ENCODE results near the gene GJA10.
"Not testable (repeated sequence)": the region's sequence is repeated elsewhere in the genome, so short reads cannot be mapped to it uniquely, and the experiment has no call there.

The GJA10 gene

GRCh38 chr6:89894169-89894568 is at the start of gene GJA10:
GJA10 (plus strand) TSS chr6:89894469; CDS start chr6:89894469, 0 bp downstream.
- DNase-seq (ENCODE audit: low read depth in 3 of 3) = no peak

- not testable (repeated sequence) for DNase-seq (ENCODE audit: low read depth in 3 of 3)
Observed at GRCh38 chr6:89847513-89847912, 46.8 kb upstream of the GJA10 start.

GRCh38 chr6:89853068-89853467 is 41.2 kb upstream of the GJA10 start:
- DNase-seq (ENCODE audit: low read depth in 3 of 3) = no peak

GRCh38 chr6:89858041-89858440 is 36.2 kb upstream of the GJA10 start:
- no peak for DNase-seq (ENCODE audit: low read depth in 3 of 3)

GRCh38 chr6:89859744-89860143 is 34.5 kb upstream of the GJA10 start:
- DNase-seq (ENCODE audit: low read depth in 3 of 3) = no peak

GRCh38 chr6:89862273-89862672 is 32.0 kb upstream of the GJA10 start:
- no peak for DNase-seq (ENCODE audit: low read depth in 3 of 3)

GRCh38 chr6:89862698-89863097 is 31.6 kb upstream of the GJA10 start:
- no peak for DNase-seq (ENCODE audit: low read depth in 3 of 3)

- no peak for DNase-seq (ENCODE audit: low read depth in 3 of 3)
Observed at GRCh38 chr6:89866024-89866678, 28.1 kb upstream of the GJA10 start.

GRCh38 chr6:89873721-89874120 is 20.5 kb upstream of the GJA10 start:
- no peak for DNase-seq (ENCODE audit: low read depth in 3 of 3)

GRCh38 chr6:89874438-89874837 is 19.8 kb upstream of the GJA10 start:
- DNase-seq (ENCODE audit: low read depth in 3 of 3) = no peak

GRCh38 chr6:89886378-89887120 is 7.7 kb upstream of the GJA10 start:
- DNase-seq (ENCODE audit: low read depth in 3 of 3) = no peak

- DNase-seq (ENCODE audit: low read depth in 3 of 3) = no peak
Observed at GRCh38 chr6:89887452-89888137, 6.7 kb upstream of the GJA10 start.

GRCh38 chr6:89888138-89888514 is 6.1 kb upstream of the GJA10 start:
- no peak for DNase-seq (ENCODE audit: low read depth in 3 of 3)

- DNase-seq (ENCODE audit: low read depth in 3 of 3) = no peak
Observed at GRCh38 chr6:89888871-89889270, 5.4 kb upstream of the GJA10 start.

GRCh38 chr6:89890845-89891528 is 3.3 kb upstream of the GJA10 start:
- not testable (repeated sequence) for DNase-seq (ENCODE audit: low read depth in 3 of 3)

GRCh38 chr6:89892577-89892976 is 1.7 kb upstream of the GJA10 start:
- not testable (repeated sequence) for DNase-seq (ENCODE audit: low read depth in 3 of 3)

- DNase-seq (ENCODE audit: low read depth in 3 of 3) = no peak
Observed at GRCh38 chr6:89895276-89895874, 1.1 kb downstream of the GJA10 start.

- DNase-seq (ENCODE audit: low read depth in 3 of 3) = not testable (repeated sequence)
Observed at GRCh38 chr6:89910001-89910901, 16.0 kb downstream of the GJA10 start.

- no peak for DNase-seq (ENCODE audit: low read depth in 3 of 3)
Observed at GRCh38 chr6:89910902-89911240, 16.6 kb downstream of the GJA10 start.

- no peak for DNase-seq (ENCODE audit: low read depth in 3 of 3)
Observed at GRCh38 chr6:89916136-89916920, 22.1 kb downstream of the GJA10 start.

Measured in stimulated activated CD4-positive, alpha-beta T cell treated with anti-CD3 and anti-CD28 coated beads, TNF-alpha, amount 100 ng/mL, for 48 hours (primary cell).